SK-N-MC (cell line): ENCODE results near the gene NUP50.

Experiments used
- EZH2 ChIP-seq: fragments of 200-600 bp; sonication (generic); IDR thresholded peaks from one replicate; pipeline ENCODE4 v1.6.1; 2017; ENCODE audit warnings: antibody characterized with exemption
- POLR2AphosphoS5 ChIP-seq: IDR thresholded peaks from 2 replicates; pipeline ENCODE4 v1.6.1; 2012; ENCODE audit warnings: mild to moderate bottlenecking, low read depth, low read length, borderline replicate concordance

- TF ChIP-seq POLR2AphosphoS5: no peak
- TF ChIP-seq EZH2: no peak
These were observed 29.4 kb upstream of the NUP50 start for GRCh38 chr22:45134313-45134712.
